GM06990 (cell line): ENCODE data around the gene CAB39.

ENCODE experiments used
- DNase-seq: peaks from one replicate; pipeline ENCODE4 v3.0.0-alpha.2; 2011; ENCODE audit not compliant: insufficient read length; ENCODE audit errors: extremely low read depth
- H3K27me3 ChIP-seq: replicated peaks from 2 replicates; pipeline ENCODE4 v1.6.0; 2011; ENCODE audit warnings: low read length; ENCODE audit not compliant: control insufficient read depth, insufficient read depth
- H3K36me3 ChIP-seq: 2 replicates; pipeline ENCODE4 v1.5.1; 2011; ENCODE audit warnings: low read length; ENCODE audit not compliant: control insufficient read depth, insufficient read depth
- H3K4me3 ChIP-seq: replicated peaks from 2 replicates; pipeline ENCODE4 v1.5.1; 2011; ENCODE audit warnings: low read depth, mild to moderate bottlenecking, control low read depth, low read length
- CTCF ChIP-seq: IDR thresholded peaks from 2 replicates; pipeline ENCODE4 v1.5.1; 2011; ENCODE audit warnings: low read length, control low read depth, mild to moderate bottlenecking, inconsistent platforms; ENCODE audit not compliant: insufficient read depth, poor library complexity, severe bottlenecking

CAB39 gene

GRCh38 chr2:230672836-230673235 lies 39.8 kb upstream of the CAB39 start:
- Histone ChIP-seq H3K36me3 (no peaks in the 10 kb centered on the region), H3K27me3 (no peaks in the 10 kb centered on the region), H3K4me3 (no peak overlapping the region)
- TF ChIP-seq CTCF, result no peak
- no peak for DNase-seq

GRCh38 chr2:230674401-230674800 lies 38.2 kb upstream of the CAB39 start:
- Histone ChIP-seq H3K4me3 (no peak overlapping the region), H3K36me3 (no peaks in the 10 kb centered on the region), H3K27me3 (no peaks in the 10 kb centered on the region)
- no peak for TF ChIP-seq CTCF
- no peak for DNase-seq

GRCh38 chr2:230674966-230675672 lies 37.5 kb upstream of the CAB39 start:
- DNase-seq, result no peak
- TF ChIP-seq CTCF, result no peak
- no peaks in the 10 kb centered on the region for H3K36me3 ChIP-seq
- H3K4me3 ChIP-seq, result no peak overlapping the region
- no peaks in the 10 kb centered on the region for H3K27me3 ChIP-seq

- no peaks in the 10 kb centered on the region for H3K36me3 ChIP-seq
- no peak for TF ChIP-seq CTCF
- DNase-seq, result no peak
- H3K27me3 ChIP-seq, result no peaks in the 10 kb centered on the region
- H3K4me3 ChIP-seq, result no peak overlapping the region
Measured at GRCh38 chr2:230676546-230676945, 36.1 kb upstream of the CAB39 start.

GRCh38 chr2:230677201-230677946 lies 35.3 kb upstream of the CAB39 start:
- no peaks in the 10 kb centered on the region for H3K27me3 ChIP-seq
- no peak for TF ChIP-seq CTCF
- DNase-seq, result no peak
- no peaks in the 10 kb centered on the region for H3K36me3 ChIP-seq
- H3K4me3 ChIP-seq, result no peak overlapping the region
